Right kidney (tissue), 1 donor: ENCODE data around the gene SLAMF7.

Source experiments
- DNase-seq: peaks from one replicate; pipeline ENCODE4 v3.0.0-alpha.2; 2016

The SLAMF7 gene

DNA sequence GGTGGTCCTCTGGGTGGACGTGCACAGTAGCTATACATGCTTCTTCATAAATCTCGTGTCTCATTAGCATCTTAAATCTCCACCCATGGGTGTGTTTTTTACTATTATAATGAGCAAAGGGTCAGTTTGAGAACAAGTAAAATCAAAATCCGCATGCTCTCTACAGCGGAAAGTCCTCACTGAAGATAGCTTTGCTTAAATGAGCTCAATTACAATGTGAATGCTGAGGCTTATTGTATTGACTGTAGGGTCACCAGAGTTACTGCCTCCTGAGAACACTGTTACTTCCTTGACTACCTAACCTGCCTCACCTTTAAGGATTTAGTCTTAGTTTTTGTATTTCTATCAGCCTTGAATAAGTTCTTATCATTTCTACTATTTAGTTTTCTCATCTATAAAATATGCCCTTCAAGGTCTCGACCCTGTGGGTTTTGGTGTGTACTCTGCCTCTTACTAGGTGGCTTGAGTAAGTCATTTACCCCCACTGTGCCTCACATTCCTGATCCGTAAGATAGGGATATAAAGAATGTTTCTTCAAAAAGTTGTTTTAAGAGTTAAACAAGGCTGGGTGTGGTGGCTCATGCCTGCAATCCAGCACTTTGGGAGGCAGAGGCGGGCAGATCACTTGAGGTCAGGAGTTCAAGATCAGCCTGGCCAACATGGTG, 7.9 kb downstream of the SLAMF7 start:
- no peak for DNase-seq

DNA sequence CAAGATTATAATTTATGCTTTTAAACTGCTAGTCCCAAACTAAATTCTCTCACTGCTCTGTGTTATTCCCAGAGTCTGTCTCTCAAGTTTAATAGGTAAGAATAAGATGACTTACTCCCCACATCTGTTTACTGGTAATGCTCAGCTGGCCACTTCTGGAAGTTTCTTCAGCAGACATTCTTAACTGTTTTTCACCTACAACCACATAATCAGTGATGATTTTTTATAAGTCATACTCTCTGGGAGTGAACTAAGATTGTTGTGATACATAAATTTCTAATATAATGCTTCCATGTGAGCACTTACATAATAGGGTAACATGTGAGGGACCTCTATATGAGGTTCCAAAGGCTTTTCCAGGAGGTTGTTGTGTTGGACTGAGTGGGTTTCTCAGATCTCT, 8.7 kb downstream of the SLAMF7 start:
- DNase-seq = no peak

DNA sequence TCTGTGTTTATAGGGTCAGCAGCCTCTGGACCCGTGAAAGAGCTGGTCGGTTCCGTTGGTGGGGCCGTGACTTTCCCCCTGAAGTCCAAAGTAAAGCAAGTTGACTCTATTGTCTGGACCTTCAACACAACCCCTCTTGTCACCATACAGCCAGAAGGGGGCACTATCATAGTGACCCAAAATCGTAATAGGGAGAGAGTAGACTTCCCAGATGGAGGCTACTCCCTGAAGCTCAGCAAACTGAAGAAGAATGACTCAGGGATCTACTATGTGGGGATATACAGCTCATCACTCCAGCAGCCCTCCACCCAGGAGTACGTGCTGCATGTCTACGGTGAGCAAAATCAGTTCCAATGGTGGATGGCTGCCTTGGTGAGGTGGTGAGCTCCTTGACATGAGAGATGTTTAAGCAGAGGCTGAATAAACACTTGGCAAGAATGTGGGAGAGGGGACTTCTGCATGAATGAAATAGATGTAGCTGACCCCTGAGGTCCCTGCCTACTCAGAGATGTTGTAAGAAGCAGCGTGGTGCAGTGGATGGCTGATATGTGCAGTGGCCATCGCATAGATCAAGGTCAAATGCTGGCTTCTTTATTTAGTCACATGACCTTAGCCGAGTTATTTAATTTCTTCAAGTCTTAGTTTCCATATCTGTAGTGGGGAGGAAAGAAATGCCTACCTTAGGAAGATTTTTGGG, 9.3 kb downstream of the SLAMF7 start:
- DNase-seq = no peak

DNA sequence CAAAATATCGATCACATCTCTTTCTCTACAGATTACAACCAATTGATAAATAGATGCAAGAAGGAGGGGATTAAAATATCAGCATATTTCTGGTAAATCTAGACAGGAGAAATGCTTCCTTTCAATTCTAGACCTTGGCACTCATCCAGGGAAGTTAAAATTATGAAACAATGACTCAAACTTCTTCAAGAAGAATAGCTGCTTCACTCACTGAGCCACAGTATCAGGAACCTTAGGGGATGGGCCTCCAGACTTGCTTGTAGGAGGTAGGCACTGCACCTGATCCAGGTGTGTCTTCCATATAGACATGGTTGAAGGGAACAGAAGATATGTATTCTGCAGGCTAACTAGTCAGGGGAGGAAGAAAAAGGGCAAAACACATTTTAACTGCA, 9.8 kb downstream of the SLAMF7 start:
- DNase-seq = no peak

DNA sequence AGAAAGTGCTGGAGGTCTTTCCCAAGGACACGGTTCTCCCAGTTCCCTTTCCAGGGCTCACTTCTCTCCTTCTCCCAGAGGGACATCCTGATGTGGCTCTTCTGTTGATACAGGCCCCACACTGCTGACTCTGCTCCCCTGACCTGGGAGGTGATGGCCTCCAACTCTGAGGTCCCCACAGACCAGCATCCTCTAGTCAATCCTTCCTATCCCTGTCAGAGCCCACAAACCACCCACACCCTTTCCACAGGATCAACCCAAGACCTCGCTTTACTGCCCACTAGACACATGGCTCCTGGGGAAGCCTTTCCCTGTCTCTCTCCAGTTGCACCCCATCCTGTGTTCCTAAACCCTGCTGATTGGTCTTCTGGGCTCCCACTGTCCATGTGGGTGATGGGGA, 11.6 kb downstream of the SLAMF7 start:
- no peak for DNase-seq

DNA sequence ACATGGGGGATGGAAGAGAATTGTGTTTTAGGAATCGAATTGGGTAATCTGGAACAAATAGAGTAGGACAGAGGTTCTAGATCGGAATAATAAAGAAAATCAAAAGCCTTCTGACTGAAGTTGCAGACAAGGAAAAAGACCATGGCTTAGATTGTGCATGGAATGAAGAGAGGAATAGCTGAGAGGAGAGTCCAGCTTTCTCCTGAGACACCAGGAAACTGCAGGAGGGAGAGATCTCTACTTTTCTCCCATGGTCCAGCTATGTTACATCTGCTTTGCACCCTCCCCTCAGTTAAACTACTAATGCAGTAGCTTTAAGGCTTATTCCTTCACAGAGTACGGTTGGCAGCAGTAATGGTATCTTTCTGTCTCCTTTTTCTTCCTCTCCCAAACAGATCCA, 13.4 kb downstream of the SLAMF7 start:
- no peak for DNase-seq

DNA sequence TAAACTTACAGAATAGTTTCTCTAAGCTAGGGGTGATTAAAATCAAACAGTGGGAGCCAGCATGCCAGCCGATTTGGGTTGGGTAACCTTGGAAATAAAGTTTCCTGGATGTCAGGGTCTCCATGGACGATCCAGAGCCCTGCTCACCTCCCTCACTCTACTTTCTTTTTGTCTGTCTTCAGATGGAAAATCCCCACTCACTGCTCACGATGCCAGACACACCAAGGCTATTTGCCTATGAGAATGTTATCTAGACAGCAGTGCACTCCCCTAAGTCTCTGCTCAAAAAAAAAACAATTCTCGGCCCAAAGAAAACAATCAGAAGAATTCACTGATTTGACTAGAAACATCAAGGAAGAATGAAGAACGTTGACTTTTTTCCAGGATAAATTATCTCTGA, 13.9 kb downstream of the SLAMF7 start:
- no peak for DNase-seq

DNA sequence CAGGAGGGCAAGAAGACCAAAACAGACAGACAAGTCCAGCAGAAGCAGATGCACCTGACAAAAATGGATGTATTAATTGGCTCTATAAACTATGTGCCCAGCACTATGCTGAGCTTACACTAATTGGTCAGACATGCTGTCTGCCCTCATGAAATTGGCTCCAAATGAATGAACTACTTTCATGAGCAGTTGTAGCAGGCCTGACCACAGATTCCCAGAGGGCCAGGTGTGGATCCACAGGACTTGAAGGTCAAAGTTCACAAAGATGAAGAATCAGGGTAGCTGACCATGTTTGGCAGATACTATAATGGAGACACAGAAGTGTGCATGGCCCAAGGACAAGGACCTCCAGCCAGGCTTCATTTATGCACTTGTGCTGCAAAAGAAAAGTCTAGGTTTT, 14.5 kb downstream of the SLAMF7 start:
- DNase-seq = no peak

DNA sequence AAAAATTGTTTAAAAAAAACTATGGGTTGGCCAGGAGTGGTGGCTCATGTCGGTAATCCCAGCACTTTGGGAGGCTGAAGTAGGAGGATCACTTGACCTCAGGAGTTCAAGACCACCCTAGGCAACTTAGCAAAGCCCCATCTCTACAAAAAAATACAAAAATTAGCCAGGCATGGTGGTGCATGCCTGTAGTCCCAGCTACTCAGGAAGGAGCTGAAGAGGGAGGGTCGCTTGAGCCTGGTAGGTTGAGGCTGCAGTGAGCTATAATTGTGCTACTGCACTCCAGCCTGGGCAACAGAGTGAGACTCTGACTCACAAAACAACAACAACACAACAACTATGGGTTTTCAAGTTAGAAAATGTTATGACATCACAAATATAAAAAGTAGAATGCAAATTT, 16.4 kb downstream of the SLAMF7 start:
- DNase-seq = no peak

DNA sequence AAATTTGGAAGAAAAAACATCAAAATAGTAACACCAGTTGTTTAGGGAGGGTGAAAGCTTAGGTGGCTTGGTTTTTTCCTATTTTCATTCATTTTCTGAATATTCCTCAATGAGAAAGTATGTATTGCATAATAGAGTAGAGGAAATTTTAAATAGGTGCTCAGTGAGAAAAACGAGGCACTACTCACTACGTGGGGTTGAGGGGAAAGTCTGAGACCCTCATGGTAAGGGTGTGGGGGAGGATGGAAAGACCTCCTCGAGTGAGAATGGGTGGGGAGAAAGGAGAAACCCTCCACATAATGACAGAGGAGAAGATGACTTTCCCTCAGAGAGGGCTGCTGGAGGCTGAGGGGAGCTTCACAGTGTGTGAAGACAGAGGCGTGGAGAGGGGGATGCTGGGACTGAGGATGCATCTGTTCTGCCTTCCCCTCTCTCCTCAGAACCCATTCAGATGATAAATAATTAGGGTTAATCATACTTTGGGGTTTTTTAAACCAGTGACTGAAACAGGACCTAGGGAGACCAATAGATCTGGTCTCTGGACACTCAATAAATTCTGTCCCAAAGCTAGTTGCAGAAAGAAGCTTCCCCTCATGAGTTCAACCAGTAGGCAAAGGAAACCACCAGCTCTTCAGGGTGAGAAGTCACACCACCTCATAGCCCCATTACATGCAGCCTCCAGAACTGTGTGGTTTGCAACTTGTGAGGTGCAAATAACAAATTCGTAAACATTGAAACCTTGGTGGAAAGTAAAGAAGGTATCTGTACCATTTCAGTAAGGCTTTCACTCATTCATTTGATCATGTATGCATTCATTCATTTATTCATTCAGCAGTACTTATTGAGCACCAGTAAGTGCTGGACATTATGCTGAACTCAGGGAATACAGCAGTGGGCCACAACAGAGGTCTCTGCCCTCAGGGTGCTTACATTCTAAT, 17.1 kb downstream of the SLAMF7 start:
- no peak for DNase-seq

DNA sequence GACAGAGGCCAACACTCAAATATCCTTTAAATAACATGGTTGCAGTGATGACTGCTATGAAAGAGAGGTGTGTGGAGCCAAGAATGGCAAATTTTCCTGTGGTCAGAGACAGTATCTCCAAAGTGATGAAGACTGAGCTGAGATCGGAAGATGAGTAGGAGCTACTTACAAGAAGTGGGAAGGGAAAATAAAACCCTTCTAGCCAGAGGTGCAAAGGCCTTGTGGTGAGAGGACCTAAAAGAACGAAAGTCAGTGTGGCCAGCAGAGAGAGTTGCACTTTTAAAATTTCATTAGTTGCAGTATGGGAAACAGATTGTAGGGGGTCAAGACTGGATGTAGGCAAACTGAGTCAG, 17.8 kb downstream of the SLAMF7 start:
- no peak for DNase-seq

DNA sequence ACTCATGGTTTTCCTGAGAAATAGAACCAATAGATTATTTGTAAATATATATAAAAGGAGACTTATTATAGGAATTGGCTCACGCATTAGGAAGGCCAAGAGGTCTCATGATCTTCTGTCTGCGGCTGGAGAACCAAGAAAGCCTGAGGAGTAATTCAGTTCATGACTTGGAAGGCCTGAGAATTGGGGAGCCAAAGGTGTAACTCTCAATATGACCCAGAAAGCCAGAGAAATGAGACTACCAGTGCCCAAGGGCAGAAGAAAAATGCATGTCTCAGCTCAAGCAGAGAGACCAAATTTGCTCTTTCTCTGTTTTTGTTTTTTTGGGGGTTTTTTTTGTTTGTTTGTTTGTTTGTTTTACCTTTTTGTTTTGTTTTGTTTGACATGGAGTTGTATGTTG, 19.5 kb downstream of the SLAMF7 start:
- DNase-seq = no peak

DNA sequence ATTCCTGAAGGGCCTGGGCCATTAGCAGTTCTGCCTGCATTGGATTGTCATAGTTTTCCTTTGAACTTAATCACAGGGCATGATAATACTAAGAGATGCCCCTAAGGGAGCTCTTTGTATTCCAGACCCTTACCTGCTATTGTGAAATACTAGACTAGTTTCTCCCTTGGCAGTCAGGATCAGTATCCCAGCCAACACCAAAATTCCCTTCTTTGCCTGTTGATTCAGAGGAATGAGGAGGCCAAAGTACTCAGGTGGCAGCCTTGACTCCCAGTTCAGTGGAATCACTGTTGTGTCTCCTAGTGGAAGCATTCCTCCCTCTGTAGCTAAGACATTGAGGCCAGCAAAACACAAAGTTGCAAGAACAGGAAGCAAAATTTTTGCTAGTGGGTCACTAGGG, 20.7 kb downstream of the SLAMF7 start:
- no peak for DNase-seq

DNA sequence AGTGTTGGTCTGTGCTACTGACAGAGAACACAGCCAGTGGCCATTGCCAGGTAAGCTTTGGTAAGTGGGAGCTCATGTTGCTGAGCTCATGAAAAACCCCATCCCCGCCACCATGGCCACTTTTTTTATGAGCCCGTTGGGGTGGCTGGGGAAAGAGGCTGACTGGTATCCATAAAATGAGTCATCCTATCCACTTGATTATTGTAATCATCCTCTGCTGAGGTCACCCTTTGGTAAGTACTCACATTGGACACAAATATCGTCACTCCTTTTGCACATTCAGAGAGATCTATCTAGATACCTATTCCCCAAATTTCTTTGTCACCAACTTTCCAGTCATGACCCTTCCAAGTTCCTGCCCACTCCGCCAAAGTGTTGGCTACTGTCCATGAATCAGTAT, 22.0 kb downstream of the SLAMF7 start:
- DNase-seq = no peak

DNA sequence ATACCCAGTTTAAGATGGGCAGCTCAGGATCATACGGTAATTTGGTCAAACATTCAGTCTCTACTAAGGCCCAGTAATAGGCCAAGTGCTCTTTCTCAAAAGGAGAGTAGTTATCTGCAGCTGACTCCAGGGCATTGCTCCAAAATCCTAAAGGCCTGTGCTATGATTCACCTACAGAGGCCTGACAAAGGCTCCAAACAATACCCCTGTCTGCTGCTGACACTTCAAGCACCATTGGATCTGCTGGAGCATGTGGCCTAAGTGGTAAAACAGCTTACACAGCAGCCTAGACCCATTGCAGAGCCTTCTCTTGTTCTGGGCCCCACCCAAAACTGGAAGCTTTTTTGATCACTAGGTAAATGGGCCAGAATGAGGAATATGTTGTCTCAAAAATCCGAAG, 22.8 kb downstream of the SLAMF7 start:
- no peak for DNase-seq

DNA sequence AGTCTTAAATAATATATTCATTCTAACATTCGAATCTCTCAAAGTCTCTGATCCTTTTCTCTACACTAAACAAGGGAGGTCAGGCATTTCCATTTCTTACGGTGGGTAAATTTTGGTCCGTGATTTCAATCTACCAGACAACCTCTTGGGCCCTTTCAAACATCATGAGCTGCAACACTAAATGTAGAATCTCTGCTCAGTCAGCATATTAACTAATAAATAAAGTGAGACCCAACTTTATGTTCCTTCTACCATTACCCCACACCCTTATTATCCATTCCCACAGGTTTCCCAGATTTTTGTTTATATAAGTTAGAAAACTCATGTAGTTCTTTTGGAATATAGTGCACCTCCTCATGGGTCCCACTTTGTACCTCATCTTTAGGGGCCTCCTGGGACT, 24.9 kb downstream of the SLAMF7 start:
- no peak for DNase-seq

DNA sequence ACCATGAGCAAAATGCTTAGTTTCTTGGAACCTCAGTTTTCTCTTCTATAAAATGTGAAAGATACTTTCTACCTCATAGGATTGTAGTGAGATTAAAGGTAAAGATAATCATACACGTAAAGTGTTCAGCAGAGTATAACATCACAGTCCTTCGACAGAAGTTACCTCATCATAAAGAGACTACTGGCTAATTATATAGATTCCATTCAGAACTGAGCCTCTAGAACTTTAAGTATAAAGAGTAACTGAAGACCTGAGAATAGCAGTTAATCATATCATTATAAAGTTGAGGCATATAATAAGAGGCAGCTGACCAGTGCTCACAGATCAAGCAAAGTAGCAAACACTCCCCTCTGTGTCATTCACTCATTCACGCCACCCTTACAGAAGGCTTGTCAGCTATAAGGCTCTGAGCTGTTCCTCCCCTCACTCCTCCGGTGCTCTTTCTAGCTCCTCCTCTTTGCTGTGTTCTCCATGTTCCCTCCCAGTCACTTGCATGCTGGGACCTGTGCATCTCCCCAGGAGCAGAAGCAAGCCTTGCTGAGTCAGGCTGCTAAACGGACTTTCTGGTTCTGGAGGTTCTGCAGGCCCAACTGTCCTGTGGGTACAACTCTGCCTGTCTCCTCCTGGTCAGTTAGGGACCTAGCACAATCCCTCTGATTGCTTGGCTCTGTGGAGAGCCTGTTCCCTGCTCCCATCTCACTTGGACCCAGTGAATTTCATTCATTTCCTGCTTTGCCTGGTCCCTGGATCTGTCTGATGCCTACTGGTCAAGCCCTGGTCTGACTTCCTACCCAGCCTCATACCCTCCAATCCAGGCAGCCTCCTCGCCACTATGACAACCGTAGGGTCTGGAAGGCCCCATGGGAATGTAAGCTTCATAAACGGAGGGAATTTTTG, 28.6 kb downstream of the SLAMF7 start:
- DNase-seq = no peak

DNA sequence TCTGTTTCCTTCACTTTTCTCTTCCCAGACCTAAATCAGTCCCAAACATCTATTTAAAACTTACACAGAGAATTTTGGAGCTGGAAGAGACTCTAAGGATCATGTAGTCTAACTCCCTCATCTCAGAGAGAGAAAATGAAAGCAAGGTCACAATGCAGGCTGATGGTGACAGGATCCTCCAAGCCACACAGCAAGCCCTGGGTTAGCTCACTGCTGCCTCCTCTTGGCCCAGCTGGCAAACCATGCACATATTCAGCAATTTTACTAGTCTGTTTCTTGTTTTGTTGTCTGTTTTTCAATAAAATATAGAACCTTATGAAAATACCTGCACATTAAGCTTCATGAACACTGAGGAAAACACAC, 29.2 kb downstream of the SLAMF7 start:
- no peak for DNase-seq

DNA sequence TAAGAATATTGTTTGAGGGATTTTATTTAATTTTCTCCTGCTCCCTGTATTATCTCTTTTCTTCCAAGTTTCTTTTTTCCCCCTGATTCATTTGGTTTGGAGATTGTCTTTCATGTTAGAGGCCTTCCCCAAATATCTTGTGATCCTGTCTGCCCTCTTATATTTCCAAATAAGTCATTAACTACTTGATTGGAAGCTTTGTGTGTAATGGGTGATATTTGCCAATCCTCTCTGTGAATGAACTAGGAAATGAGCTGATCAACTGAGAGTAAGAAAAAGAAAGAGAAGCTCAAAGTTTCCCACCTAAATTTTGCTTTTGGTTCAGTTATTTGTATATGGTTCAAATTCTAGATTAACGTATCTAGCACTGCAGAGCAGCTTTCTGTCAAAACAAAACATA, 33.3 kb downstream of the SLAMF7 start:
- no peak for DNase-seq

DNA sequence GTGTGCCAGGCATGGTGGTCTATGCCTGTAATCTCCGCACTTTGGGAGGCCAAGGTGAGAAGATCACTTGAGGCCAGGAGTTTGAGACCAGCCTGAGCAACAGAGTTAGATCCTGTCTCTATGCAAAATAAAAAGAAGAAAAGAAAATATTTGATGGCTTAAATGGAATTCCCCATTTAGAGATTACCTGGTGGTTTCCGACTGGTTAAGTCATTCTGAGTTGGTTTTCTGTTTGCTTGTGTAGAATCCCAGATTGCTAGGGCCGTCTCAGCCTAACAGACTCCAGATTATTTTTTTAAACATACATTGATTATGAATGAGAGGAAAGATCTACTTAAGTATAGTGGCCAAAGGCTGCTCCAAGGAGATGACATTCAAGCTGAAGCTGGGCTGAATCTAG, 34.0 kb downstream of the SLAMF7 start:
- DNase-seq = no peak

DNA sequence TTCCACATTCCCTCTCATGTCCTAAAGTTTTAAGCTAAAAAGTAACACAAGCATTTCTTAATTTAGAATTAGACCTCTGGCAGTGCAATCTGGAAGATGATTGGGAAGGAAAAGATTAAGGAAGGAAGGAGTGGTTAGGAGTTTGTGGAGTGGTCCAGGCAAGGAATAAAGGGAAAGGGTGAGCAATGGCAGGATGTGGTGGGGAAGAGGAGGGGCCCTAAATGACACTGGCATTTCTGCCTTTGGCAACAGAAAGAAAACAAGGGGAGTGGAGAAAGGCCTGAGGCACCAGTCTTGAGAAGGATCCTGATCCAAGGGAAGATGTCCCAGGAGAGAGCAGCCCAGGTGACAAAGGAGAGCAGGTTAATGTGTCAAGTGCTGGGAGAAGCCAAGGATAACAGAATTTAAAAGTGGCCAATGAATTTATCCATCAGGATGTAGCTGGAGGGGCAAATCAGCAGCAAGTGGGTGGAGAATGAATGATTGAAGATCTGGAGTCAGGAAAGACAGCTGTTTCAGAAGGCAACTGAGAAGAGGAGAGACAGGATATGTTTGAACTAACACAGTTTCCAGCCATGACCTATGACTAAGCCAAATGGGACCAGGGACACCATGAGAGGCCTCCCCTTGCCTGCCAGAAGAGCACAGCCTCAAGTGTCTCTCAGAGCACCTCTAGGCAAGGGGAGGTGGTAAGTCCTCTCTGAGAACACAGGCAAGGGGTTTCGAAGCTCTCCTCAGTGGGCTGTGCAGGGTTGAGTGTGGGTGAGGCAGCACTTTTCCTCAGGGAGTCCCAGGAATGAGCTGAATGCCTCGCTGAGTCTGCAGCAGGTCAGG, 36.1 kb downstream of the SLAMF7 start:
- DNase-seq = no peak

DNA sequence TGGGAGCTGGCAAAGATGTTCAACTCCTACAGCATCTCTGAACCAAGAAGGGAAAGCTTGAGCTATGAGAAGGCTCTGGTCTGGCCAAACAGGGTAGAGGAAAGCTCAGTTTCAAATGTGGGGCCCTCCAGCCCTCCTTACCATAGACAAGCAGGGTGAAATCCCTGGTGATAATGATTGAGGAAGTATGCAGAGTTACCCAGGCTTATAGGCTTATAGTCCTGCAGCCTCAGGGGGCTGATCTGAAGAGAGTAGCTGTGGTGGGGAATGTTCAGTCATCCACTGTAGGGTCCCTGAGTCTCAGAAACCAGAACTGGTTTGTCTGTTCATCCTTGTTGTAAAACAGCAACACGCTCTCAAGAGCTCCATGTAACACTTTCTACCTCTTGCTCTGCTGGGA, 37.1 kb downstream of the SLAMF7 start:
- DNase-seq = no peak
